Peyer's patch (tissue), 4 donors: ENCODE results near the gene MAP3K6. TPM values are rescaled to one million over a fixed set of nuclear protein-coding genes. Genes with fewer than 3 reads are reported as not detected.

Experiments
- DNase-seq, 3 donors: peaks; one replicate each; pipeline ENCODE4 v3.0.0-alpha.2; 2017 to 2019
- H3K27ac ChIP-seq, 4 donors: fragments of 200-600 bp; sonication (generic); one replicate each; pipeline ENCODE4 v1.5.1; 2016 to 2019
- H3K27me3 ChIP-seq, 2 donors: fragments of 200-600 bp; sonication (generic); one replicate each; pipeline ENCODE4 v1.5.1; 2019
- H3K36me3 ChIP-seq, 3 donors: fragments of 200-600 bp; sonication (generic); one replicate each; pipeline ENCODE4 v1.5.1; 2016 to 2019
- H3K4me1 ChIP-seq, 4 donors: fragments of 200-600 bp; sonication (generic); one replicate each; pipeline ENCODE4 v1.5.1; 2016 to 2019
- H3K4me3 ChIP-seq, 4 donors: fragments of 200-600 bp; sonication (generic); 1 replicate in 3 of 4; 2 replicates in 1 of 4; pipeline ENCODE4 v1.5.1; 2016 to 2019; ENCODE audit warnings: mild to moderate bottlenecking in 1 of 4
- H3K9me3 ChIP-seq, 4 donors: fragments of 200-600 bp; sonication (generic); one replicate each; pipeline ENCODE4 v1.5.1; 2016 to 2019; ENCODE audit warnings: mild to moderate bottlenecking in 1 of 4
- POLR2A ChIP-seq, 2 donors: fragments of 450-650 bp; IDR thresholded peaks; one replicate each; pipeline ENCODE4 v1.5.1; 2017; ENCODE audit warnings: antibody characterized with exemption in 2 of 2, mild to moderate bottlenecking in 2 of 2, moderate library complexity in 2 of 2
- total RNA-seq, 4 donors: library from RNA; depleted of rRNA; stranded (reverse); fragments of >200 nt; gene quantifications; one replicate each; pipeline ENCODE4 v1.1.0, GENCODE V29; 2016
- TF ChIP-seq, protein P1 (sequence below), 6 experiments: fragments of 450-650 bp in 4 of 6; fragments of 200-600 bp in 2 of 6; sonication (generic) in 1 of 6; IDR thresholded peaks; one replicate each; pipeline ENCODE4 v1.5.1; 2017 to 2019; ENCODE audit warnings: antibody characterized with exemption in 6 of 6, mild to moderate bottlenecking in 3 of 6, moderate library complexity in 1 of 6

MAP3K6 gene
- total RNA-seq, 4 donors from 2014 or later: 6.3 to 124 (median 34.1) TPM

GRCh38 chr1:27353629-27354028 lies 13.1 kb downstream of the MAP3K6 start:
- H3K27ac ChIP-seq: no peak overlapping the region
- H3K4me1 ChIP-seq: peaks cover 7 to 49% (median 13%) of the 10 kb centered on the region in 4 donors
- H3K36me3 ChIP-seq: peaks cover 0 to 20% (median 0%) of the 10 kb centered on the region in 3 donors
- DNase-seq: no peak
- TF ChIP-seq, protein P1, sequence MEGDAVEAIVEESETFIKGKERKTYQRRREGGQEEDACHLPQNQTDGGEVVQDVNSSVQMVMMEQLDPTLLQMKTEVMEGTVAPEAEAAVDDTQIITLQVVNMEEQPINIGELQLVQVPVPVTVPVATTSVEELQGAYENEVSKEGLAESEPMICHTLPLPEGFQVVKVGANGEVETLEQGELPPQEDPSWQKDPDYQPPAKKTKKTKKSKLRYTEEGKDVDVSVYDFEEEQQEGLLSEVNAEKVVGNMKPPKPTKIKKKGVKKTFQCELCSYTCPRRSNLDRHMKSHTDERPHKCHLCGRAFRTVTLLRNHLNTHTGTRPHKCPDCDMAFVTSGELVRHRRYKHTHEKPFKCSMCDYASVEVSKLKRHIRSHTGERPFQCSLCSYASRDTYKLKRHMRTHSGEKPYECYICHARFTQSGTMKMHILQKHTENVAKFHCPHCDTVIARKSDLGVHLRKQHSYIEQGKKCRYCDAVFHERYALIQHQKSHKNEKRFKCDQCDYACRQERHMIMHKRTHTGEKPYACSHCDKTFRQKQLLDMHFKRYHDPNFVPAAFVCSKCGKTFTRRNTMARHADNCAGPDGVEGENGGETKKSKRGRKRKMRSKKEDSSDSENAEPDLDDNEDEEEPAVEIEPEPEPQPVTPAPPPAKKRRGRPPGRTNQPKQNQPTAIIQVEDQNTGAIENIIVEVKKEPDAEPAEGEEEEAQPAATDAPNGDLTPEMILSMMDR (IDR thresholded peaks at IDR 0.05): no peak
- no peak for TF ChIP-seq POLR2A (IDR thresholded peaks at IDR 0.05)
- no peaks in the 10 kb centered on the region for H3K9me3 ChIP-seq
- no peaks in the 10 kb centered on the region for H3K27me3 ChIP-seq
- H3K4me3 ChIP-seq: no peak overlapping the region

GRCh38 chr1:27353166-27353565 lies 13.6 kb downstream of the MAP3K6 start:
- no peak for TF ChIP-seq POLR2A (IDR thresholded peaks at IDR 0.05)
- Histone ChIP-seq H3K27ac (no peak overlapping the region), H3K4me3 (no peak overlapping the region), H3K9me3 (no peaks in the 10 kb centered on the region), H3K4me1 (peaks cover 7 to 51% (median 13%) of the 10 kb centered on the region in 4 donors), H3K27me3 (no peaks in the 10 kb centered on the region), H3K36me3 (peaks cover 0 to 20% (median 0%) of the 10 kb centered on the region in 3 donors)
- DNase-seq: no peak

- no peaks in the 10 kb centered on the region for H3K9me3 ChIP-seq
- H3K4me1 ChIP-seq: peaks cover under 1 to 39% (median 4%) of the 10 kb centered on the region in 4 donors
- peaks cover 0 to 17% (median 0%) of the 10 kb centered on the region in 3 donors for H3K36me3 ChIP-seq
- TF ChIP-seq, protein P1 (IDR thresholded peaks at IDR 0.05): no peak
- TF ChIP-seq POLR2A (IDR thresholded peaks at IDR 0.05): no peak
- DNase-seq: no peak
- no peak overlapping the region for H3K27ac ChIP-seq
- H3K4me3 ChIP-seq: peak overlapping the region in 2 of 4 donors; percentile 32 to 37
- H3K27me3 ChIP-seq: no peaks in the 10 kb centered on the region
Observed at GRCh38 chr1:27351541-27352107, 15.1 kb downstream of the MAP3K6 start.

GRCh38 chr1:27350663-27351540 lies 15.9 kb downstream of the MAP3K6 start:
- no peak for TF ChIP-seq POLR2A (IDR thresholded peaks at IDR 0.05)
- TF ChIP-seq, protein P1 (IDR thresholded peaks at IDR 0.05): no peak
- peaks cover 0 to 34% (median 4%) of the 10 kb centered on the region in 4 donors for H3K4me1 ChIP-seq
- no peaks in the 10 kb centered on the region for H3K9me3 ChIP-seq
- no peaks in the 10 kb centered on the region for H3K27me3 ChIP-seq
- peak overlapping the region in 2 of 4 donors; percentile 32 to 37 for H3K4me3 ChIP-seq
- no peak overlapping the region for H3K27ac ChIP-seq
- H3K36me3 ChIP-seq: peaks cover 0 to 10% (median 0%) of the 10 kb centered on the region in 3 donors
- DNase-seq: peak in 2 of 3 donors; percentile 62 to 70

DNA sequence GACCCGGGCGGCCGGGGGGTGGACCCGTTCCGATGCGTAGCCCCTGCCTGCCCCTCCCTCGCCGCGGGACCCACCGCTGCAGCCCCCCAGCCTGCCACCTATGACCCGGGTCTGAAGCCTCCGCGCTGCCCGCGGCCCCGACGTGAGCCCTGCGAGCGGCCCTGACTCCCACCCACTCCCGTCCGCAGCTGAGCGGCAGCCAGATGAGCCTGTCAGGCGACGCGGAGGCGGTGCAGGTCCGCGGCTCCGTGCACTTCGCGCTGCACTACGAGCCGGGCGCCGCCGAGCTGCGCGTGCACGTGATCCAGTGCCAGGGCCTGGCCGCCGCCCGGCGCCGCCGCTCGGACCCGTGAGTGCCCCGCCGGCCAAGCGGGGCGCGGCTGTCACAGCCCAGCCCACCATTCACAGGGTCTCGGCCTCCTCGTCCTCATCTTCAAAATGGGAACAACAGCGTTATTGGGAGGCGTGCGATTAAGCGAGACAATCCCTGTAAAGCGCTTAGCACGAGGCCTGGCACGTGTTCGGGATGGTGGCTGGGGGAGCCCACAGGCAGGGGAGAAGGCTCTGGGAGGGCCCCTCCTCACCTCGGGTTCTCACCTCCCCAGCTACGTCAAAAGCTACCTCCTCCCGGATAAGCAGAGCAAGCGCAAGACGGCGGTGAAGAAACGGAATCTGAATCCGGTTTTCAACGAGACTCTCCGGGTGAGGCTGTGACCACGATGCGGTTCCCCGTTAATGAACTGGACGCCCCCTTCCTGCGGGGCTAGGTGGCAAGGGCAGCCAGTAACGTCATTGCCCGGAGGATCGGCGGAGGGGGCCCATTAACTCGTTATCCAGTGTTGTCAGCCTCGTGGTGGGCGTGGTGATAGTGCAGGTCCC lies 16.7 kb downstream of the MAP3K6 start:
- DNase-seq: peak in 2 of 3 donors; percentile 74 to 86
- peaks cover 0 to 1% (median 0%) of the 10 kb centered on the region in 3 donors for H3K36me3 ChIP-seq

More for the DNA sequence above, 16.7 kb downstream of the MAP3K6 start:
- Histone ChIP-seq H3K27me3 (no peaks in the 10 kb centered on the region), H3K9me3 (no peaks in the 10 kb centered on the region), H3K27ac (peak overlapping the region in 2 of 4 donors; percentile 1 to 39), H3K4me1 (peaks cover 0 to 34% (median 4%) of the 10 kb centered on the region in 4 donors), H3K4me3 (peak overlapping the region; percentile 30 to 70 (median 47))
- no peak for TF ChIP-seq POLR2A (IDR thresholded peaks at IDR 0.05)
- TF ChIP-seq, protein P1 (IDR thresholded peaks at IDR 0.05): peak in 1 of 6 experiments; percentile 14
